K562 (cell line): ENCODE data around the gene STK16. TPM values are rescaled to one million over a fixed set of nuclear protein-coding genes. Genes with fewer than 3 reads are reported as not detected.
A peak's percentile ranks its signal among the peaks of the same experiment; 100 is the strongest.

Source experiments
- BHLHE40 ChIP-seq: IDR thresholded peaks from 2 replicates; pipeline ENCODE4 v1.6.1; 2011; ENCODE audit warnings: low read length, improper control_type of control experiment
- CBX5 ChIP-seq: IDR thresholded peaks from 2 replicates; pipeline ENCODE4 v1.6.1; 2014; ENCODE audit warnings: low read depth, borderline replicate concordance
- CCAR2 ChIP-seq: fragments of 200-400 bp; formaldehyde crosslinking; IDR thresholded peaks from 2 replicates; pipeline ENCODE4 v1.6.1; 2017; ENCODE audit warnings: mild to moderate bottlenecking, low read depth, low read length
- ELF1 ChIP-seq: fragments of 200-800 bp; sonication (Bioruptor generic); IDR thresholded peaks from 2 replicates; pipeline ENCODE4 v1.6.1; 2016; ENCODE audit warnings: missing genetic modification characterization, missing compliant biosample characterization
- ILF3 ChIP-seq: fragments of 450-650 bp; IDR thresholded peaks from 2 replicates; pipeline ENCODE4 v1.6.1; 2018; ENCODE audit warnings: antibody characterized with exemption, mild to moderate bottlenecking, moderate library complexity, borderline replicate concordance
- KDM4B ChIP-seq, 2 experiments: fragments of 450-650 bp in 1 of 2; sonication (generic) in 1 of 2; IDR thresholded peaks; 2 replicates each; pipeline ENCODE4 v1.6.1; 2016 to 2017; ENCODE audit warnings: borderline replicate concordance in 2 of 2, antibody characterized with exemption in 1 of 2, low read depth in 1 of 2, mild to moderate bottlenecking in 1 of 2
- KDM5B ChIP-seq: fragments of 200-600 bp; sonication (generic); IDR thresholded peaks from 2 replicates; pipeline ENCODE4 v1.6.1; 2012; ENCODE audit warnings: low read depth, mild to moderate bottlenecking, moderate library complexity, low read length, control low read depth, inconsistent platforms; ENCODE audit not compliant: insufficient replicate concordance
- L3MBTL2 ChIP-seq: fragments of 450-650 bp; IDR thresholded peaks from 2 replicates; pipeline ENCODE4 v1.6.1; 2016; ENCODE audit warnings: mild to moderate bottlenecking, moderate library complexity
- MIER1 ChIP-seq: fragments of 450-650 bp; IDR thresholded peaks from 2 replicates; pipeline ENCODE4 v1.6.1; 2016; ENCODE audit warnings: antibody characterized with exemption, mild to moderate bottlenecking, low read depth
- NFIX ChIP-seq: fragments of 250-450 bp; sonication (Bioruptor Pico); IDR thresholded peaks from 2 replicates; pipeline ENCODE4 v1.4.0; 2020; ENCODE audit warnings: low read depth, mild to moderate bottlenecking, moderate library complexity
- SMARCA4 ChIP-seq: fragments of 450-650 bp; IDR thresholded peaks from 2 replicates; pipeline ENCODE4 v1.6.1; 2016
- SMC3 ChIP-seq: conservative IDR thresholded peaks from 2 replicates; pipeline ENCODE4 v1.6.1; 2011; ENCODE audit warnings: low read depth, low read length, improper control_type of control experiment; ENCODE audit not compliant: insufficient read depth
- SNIP1 ChIP-seq: fragments of 450-650 bp; IDR thresholded peaks from 2 replicates; pipeline ENCODE4 v1.7.1; 2017; ENCODE audit warnings: low read depth, mild to moderate bottlenecking
- SNRNP70 ChIP-seq: fragments of 200-400 bp; formaldehyde crosslinking; optimal IDR thresholded peaks from 2 replicates; pipeline ENCODE3; 2017; ENCODE audit warnings: low read depth, low read length
- SRF ChIP-seq, 2 experiments: fragments of 250-450, 450-650 bp in 1 of 2; sonication (Bioruptor Pico) in 1 of 2; sonication (generic) in 1 of 2; formaldehyde crosslinking; IDR thresholded peaks; 2 replicates each; pipeline versions ENCODE4 v1.5.0 to v1.5.1; 2020 to 2022; ENCODE audit warnings: mild to moderate bottlenecking in 1 of 2, missing genetic modification reagents in 1 of 2
- TAL1 ChIP-seq: fragments of 450-650 bp; IDR thresholded peaks from 2 replicates; pipeline ENCODE4 v1.6.1; 2016; ENCODE audit warnings: mild to moderate bottlenecking
- ZC3H11A ChIP-seq: IDR thresholded peaks from 2 replicates; pipeline ENCODE4 v1.6.1; 2012; ENCODE audit warnings: low read depth, low read length, improper control_type of control experiment
- ZC3H4 ChIP-seq: sonication (generic); formaldehyde crosslinking; IDR thresholded peaks from 2 replicates; pipeline ENCODE4 v1.9.0; 2021; ENCODE audit warnings: missing genetic modification reagents, borderline replicate concordance
- ZC3H8 ChIP-seq: fragments of 450-650 bp; IDR thresholded peaks from 2 replicates; pipeline ENCODE4 v1.6.1; 2017
- ZNF224 ChIP-seq: sonication (generic); formaldehyde crosslinking; IDR thresholded peaks from 2 replicates; pipeline ENCODE4 v1.8.0; 2022; ENCODE audit warnings: mild to moderate bottlenecking, missing genetic modification reagents
- ZNF384 ChIP-seq: IDR thresholded peaks from 2 replicates; pipeline ENCODE4 v1.6.1; 2012; ENCODE audit warnings: low read depth, low read length, improper control_type of control experiment
- ZNF707 ChIP-seq: fragments of 250-450 bp; sonication (Bioruptor Pico); conservative IDR thresholded peaks from 2 replicates; pipeline ENCODE4 v1.8.0; 2022; ENCODE audit warnings: inconsistent platforms, mild to moderate bottlenecking, moderate library complexity
- polyA plus RNA-seq, 8 experiments: library from polyadenylated mRNA; depleted of rRNA in 4 of 8; stranded (reverse) in 5 of 8; unstranded in 3 of 8; fragments of >200 nt; fragmentation: Nextera tagmentation in 2 of 8; fragmentation: Illumina TruSeq in 1 of 8; extraction: Ambion mirVana in 2 of 8; extraction: Trizol in 1 of 8; gene quantifications; 2 replicates each; pipeline versions ENCODE4 v1.2.1 to v1.2.3, GENCODE V29; 2011 to 2014; ENCODE audit warnings: inconsistent platforms in 1 of 8, missing spikeins in 1 of 8
- total RNA-seq, 7 experiments: library from RNA; depleted of rRNA in 6 of 7; stranded (reverse); fragments of >200 nt in 6 of 7; fragmentation: Illumina TruSeq in 2 of 7; extraction: Trizol in 2 of 7; gene quantifications; 2 replicates each; pipeline versions ENCODE4 v1.2.1 to v1.2.3, GENCODE V29; 2011 to 2021; ENCODE audit warnings: low replicate concordance in 1 of 7
- TF ChIP-seq, protein P1 (sequence below): fragments of 250-450 bp; sonication (Bioruptor Pico); IDR thresholded peaks from 2 replicates; pipeline ENCODE4 v1.9.0; 2021; ENCODE audit warnings: mild to moderate bottlenecking
- TF ChIP-seq, protein P2 (sequence below): fragments of 200-800 bp; sonication (Bioruptor generic); IDR thresholded peaks from 2 replicates; pipeline ENCODE4 v1.6.1; 2017; ENCODE audit warnings: missing genetic modification characterization, missing compliant biosample characterization
- TF ChIP-seq, protein P3 (sequence below): fragments of 450-650 bp; conservative IDR thresholded peaks from 2 replicates; pipeline ENCODE4 v1.6.1; 2016; ENCODE audit warnings: missing genetic modification characterization, low read depth, mild to moderate bottlenecking, missing compliant biosample characterization, moderate library complexity
- TF ChIP-seq, protein P4 (sequence below): fragments of 450-650 bp; formaldehyde crosslinking; IDR thresholded peaks from 2 replicates; pipeline ENCODE4 v1.4.0; 2022; ENCODE audit warnings: missing genetic modification characterization

STK16 gene
- total and polyA plus RNA-seq, 9 of the 15 experiments (the other 6 are each of a cell fraction or from before 2014, with no cell fraction given), result 5.4 to 36.2 (median 17.8) TPM

DNA sequence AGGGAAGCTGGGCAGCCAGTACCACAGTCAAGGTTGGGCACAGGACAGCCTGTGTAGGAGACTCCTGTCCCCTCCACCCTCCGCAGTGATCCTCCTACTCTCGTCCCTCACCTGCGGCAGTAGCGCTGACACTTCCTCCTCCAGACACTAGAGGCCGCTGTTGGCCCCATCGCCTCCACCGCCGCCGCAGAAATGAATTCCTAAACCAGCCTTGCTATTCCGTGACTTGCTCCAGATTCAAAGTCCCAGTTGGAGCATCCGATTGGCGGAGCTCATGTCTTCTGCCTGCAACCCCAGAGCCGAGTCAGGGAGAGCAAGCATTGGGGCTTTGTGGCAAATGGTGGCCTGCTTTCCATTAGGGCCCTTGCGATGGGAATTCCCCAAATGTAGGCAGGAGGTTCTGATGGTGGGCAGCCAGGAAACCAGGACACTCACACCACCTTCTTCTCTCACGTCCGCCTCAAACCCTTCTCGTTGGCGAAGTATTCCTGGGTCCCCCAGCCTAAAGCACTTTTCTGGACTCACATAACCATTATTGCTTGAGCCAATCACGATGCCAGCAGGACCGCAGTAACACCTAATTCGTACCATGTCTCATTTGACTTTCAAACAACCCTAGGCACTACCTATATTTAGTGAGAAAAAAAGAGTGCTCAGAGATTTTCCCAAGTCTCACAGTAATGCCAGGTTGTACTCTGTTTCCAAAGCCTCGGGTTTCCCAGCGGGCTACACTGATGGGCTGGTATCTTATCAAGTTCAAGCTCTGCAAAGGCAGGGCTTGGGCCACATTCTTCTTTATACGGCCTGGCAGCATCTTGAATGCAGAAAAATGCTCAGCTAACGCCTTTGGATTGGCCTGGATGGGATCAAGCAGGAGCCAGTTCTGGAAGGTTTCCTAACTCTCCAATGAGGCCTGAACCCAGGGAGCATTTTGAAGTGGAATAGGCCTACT is 32.7 kb downstream of the STK16 start (continued):
- TF ChIP-seq ZC3H4 (CRISPR knock-in tag) (no peak), CBX5 (no peak), ILF3 (no peak), SMC3 (peak; percentile 48; the same call in 1 of the 2 replicates), ZNF707 (CRISPR knock-in tag) (no peak), SRF (CRISPR knock-in tag; IDR thresholded peaks at IDR 0.05) (no peak), KDM4B (IDR thresholded peaks at IDR 0.05; ENCODE audit: borderline replicate concordance in 2 of 2, low read depth in 1 of 2) (no peak), L3MBTL2 (0 out of 2 replicates have a peak, but pooled peaks have one; percentile 10), ZNF224 (no peak), CCAR2 (no peak), TAL1 (no peak), SNIP1 (no peak), ZNF384 (no peak), ELF1 (tag) (0 out of 2 replicates have a peak, but pooled peaks have one; percentile 3), SMARCA4 (0 out of 2 replicates have a peak, but pooled peaks have one; percentile 24), NFIX (CRISPR knock-in tag) (no peak), BHLHE40 (no peak), SNRNP70 (no peak), KDM5B (no peak), ZC3H11A (no peak), ZC3H8 (no peak), MIER1 (no peak)
- TF ChIP-seq, protein P1, sequence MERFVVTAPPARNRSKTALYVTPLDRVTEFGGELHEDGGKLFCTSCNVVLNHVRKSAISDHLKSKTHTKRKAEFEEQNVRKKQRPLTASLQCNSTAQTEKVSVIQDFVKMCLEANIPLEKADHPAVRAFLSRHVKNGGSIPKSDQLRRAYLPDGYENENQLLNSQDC (CRISPR knock-in tag), result peak; percentile 22; the same call in 1 of the 2 replicates
- TF ChIP-seq, protein P2, sequence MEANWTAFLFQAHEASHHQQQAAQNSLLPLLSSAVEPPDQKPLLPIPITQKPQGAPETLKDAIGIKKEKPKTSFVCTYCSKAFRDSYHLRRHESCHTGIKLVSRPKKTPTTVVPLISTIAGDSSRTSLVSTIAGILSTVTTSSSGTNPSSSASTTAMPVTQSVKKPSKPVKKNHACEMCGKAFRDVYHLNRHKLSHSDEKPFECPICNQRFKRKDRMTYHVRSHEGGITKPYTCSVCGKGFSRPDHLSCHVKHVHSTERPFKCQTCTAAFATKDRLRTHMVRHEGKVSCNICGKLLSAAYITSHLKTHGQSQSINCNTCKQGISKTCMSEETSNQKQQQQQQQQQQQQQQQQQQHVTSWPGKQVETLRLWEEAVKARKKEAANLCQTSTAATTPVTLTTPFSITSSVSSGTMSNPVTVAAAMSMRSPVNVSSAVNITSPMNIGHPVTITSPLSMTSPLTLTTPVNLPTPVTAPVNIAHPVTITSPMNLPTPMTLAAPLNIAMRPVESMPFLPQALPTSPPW, result no peak
- TF ChIP-seq, protein P3, sequence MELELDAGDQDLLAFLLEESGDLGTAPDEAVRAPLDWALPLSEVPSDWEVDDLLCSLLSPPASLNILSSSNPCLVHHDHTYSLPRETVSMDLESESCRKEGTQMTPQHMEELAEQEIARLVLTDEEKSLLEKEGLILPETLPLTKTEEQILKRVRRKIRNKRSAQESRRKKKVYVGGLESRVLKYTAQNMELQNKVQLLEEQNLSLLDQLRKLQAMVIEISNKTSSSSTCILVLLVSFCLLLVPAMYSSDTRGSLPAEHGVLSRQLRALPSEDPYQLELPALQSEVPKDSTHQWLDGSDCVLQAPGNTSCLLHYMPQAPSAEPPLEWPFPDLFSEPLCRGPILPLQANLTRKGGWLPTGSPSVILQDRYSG (tag), result no peak
- TF ChIP-seq, protein P4, sequence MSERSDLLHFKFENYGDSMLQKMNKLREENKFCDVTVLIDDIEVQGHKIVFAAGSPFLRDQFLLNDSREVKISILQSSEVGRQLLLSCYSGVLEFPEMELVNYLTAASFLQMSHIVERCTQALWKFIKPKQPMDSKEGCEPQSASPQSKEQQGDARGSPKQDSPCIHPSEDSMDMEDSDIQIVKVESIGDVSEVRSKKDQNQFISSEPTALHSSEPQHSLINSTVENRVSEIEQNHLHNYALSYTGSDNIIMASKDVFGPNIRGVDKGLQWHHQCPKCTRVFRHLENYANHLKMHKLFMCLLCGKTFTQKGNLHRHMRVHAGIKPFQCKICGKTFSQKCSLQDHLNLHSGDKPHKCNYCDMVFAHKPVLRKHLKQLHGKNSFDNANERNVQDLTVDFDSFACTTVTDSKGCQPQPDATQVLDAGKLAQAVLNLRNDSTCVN (CRISPR knock-in tag), result no peak
